22Rv1 (cell line): Measurements from ENCODE around the gene TRIP11.

Source experiments
- ZFX ChIP-seq: fragments of 450-650 bp; IDR thresholded peaks from 2 replicates; pipeline ENCODE4 v1.6.1; 2017; ENCODE audit warnings: antibody characterized with exemption, borderline replicate concordance
- TF ChIP-seq, protein P1 (sequence below): fragments of 450-650 bp; IDR thresholded peaks from 2 replicates; pipeline ENCODE4 v1.5.1; 2017; ENCODE audit warnings: mild to moderate bottlenecking

DNA sequence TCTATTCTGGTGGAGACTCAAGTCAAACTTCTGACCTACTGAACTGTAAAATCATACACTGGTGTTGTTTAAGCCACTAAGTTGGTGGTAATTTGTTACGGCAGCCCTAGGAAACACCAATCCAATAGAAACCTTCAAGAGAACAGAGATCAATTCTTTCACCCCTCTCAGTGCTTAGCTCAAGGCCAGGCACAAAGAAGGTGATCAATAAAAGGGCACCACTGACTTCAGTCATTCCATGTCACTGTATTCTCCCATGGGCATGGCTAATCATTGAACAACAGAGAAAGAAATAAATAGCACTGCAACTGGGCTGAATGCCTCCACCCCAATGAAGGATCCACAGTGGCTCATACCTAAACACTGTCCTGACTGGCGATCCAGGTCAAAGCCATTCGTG is 99.7 kb downstream of the TRIP11 start:
- TF ChIP-seq, protein P1, sequence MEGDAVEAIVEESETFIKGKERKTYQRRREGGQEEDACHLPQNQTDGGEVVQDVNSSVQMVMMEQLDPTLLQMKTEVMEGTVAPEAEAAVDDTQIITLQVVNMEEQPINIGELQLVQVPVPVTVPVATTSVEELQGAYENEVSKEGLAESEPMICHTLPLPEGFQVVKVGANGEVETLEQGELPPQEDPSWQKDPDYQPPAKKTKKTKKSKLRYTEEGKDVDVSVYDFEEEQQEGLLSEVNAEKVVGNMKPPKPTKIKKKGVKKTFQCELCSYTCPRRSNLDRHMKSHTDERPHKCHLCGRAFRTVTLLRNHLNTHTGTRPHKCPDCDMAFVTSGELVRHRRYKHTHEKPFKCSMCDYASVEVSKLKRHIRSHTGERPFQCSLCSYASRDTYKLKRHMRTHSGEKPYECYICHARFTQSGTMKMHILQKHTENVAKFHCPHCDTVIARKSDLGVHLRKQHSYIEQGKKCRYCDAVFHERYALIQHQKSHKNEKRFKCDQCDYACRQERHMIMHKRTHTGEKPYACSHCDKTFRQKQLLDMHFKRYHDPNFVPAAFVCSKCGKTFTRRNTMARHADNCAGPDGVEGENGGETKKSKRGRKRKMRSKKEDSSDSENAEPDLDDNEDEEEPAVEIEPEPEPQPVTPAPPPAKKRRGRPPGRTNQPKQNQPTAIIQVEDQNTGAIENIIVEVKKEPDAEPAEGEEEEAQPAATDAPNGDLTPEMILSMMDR, result no peak
- TF ChIP-seq ZFX, result no peak
